Measurements from ENCODE around the gene PCDH18.
"Not testable (repeated sequence)": the region's sequence is repeated elsewhere in the genome, so short reads cannot be mapped to it uniquely, and the experiment has no call there.

PCDH18 gene

GRCh38 chr4:137531986-137532868 lies at the start of gene PCDH18:
Gene PCDH18, minus strand, starts transcription at chr4:137532494. Its CDS starts 406 bp downstream, at chr4:137532088.
- no peak for DNase-seq

- no peak for DNase-seq
Measured at GRCh38 chr4:137576446-137576845, 44.2 kb upstream of the PCDH18 start.

- no peak for DNase-seq
Measured at GRCh38 chr4:137572647-137573046, 40.4 kb upstream of the PCDH18 start.

- no peak for DNase-seq
Measured at GRCh38 chr4:137572163-137572562, 39.9 kb upstream of the PCDH18 start.

GRCh38 chr4:137559801-137560200 lies 27.5 kb upstream of the PCDH18 start:
- DNase-seq = no peak

- no peak for DNase-seq
Measured at GRCh38 chr4:137558951-137559350, 26.7 kb upstream of the PCDH18 start.

- DNase-seq = no peak
Measured at GRCh38 chr4:137545461-137545861, 13.2 kb upstream of the PCDH18 start.

- DNase-seq = no peak
Measured at GRCh38 chr4:137543648-137544047, 11.4 kb upstream of the PCDH18 start.

- no peak for DNase-seq
Measured at GRCh38 chr4:137543198-137543597, 10.9 kb upstream of the PCDH18 start.

GRCh38 chr4:137541876-137542646 lies 9.8 kb upstream of the PCDH18 start:
- DNase-seq = no peak

GRCh38 chr4:137541181-137541580 lies 8.9 kb upstream of the PCDH18 start:
- DNase-seq = no peak

GRCh38 chr4:137540356-137540755 lies 8.1 kb upstream of the PCDH18 start:
- DNase-seq = no peak

- DNase-seq = no peak
Measured at GRCh38 chr4:137538526-137538925, 6.2 kb upstream of the PCDH18 start.

GRCh38 chr4:137537807-137538206 lies 5.5 kb upstream of the PCDH18 start:
- DNase-seq = not testable (repeated sequence)

- DNase-seq = no peak
Measured at GRCh38 chr4:137536789-137537561, 4.7 kb upstream of the PCDH18 start.

GRCh38 chr4:137535718-137536117 lies 3.4 kb upstream of the PCDH18 start:
- DNase-seq = no peak

GRCh38 chr4:137534516-137534915 lies 2.2 kb upstream of the PCDH18 start:
- DNase-seq = no peak

GRCh38 chr4:137533855-137534254 lies 1.6 kb upstream of the PCDH18 start:
- DNase-seq = no peak

- no peak for DNase-seq
Measured at GRCh38 chr4:137532869-137533236, 559 bp upstream of the PCDH18 start.

GRCh38 chr4:137531168-137531985 lies 917 bp downstream of the PCDH18 start:
- DNase-seq = no peak

GRCh38 chr4:137530176-137530575 lies 2.1 kb downstream of the PCDH18 start:
- DNase-seq = no peak

- DNase-seq = no peak
Measured at GRCh38 chr4:137529432-137529831, 2.9 kb downstream of the PCDH18 start.
